Ovary (tissue), 3 donors: Measurements from ENCODE around the gene ONECUT3.

Experiments
- CTCF ChIP-seq, 3 donors: fragments of 450-650 bp in 2 of 3; fragments of 200-600 bp in 1 of 3; IDR thresholded peaks; one replicate each; pipeline versions ENCODE4 v1.5.1 to v1.8.0; 2016 to 2022; ENCODE audit warnings: antibody characterized with exemption in 3 of 3, mild to moderate bottlenecking in 1 of 3
- EP300 ChIP-seq: sonication (generic); formaldehyde crosslinking; IDR thresholded peaks from one replicate; pipeline ENCODE4 v1.6.1; 2017; ENCODE audit warnings: antibody characterized with exemption
- POLR2A ChIP-seq: fragments of 450-650 bp; IDR thresholded peaks from one replicate; pipeline ENCODE4 v1.6.1; 2017; ENCODE audit warnings: antibody characterized with exemption, mild to moderate bottlenecking, moderate library complexity
- donor health status: DM: no; HTN: no; CAD: no.

GRCh38 chr19:1810439-1811160 is 57.3 kb downstream of the ONECUT3 start:
- no peak for TF ChIP-seq CTCF (IDR thresholded peaks at IDR 0.05)
- TF ChIP-seq POLR2A = no peak
- no peak for TF ChIP-seq EP300
